Neuron (in vitro differentiated cells): ENCODE measurements around the gene ZNF79.

ENCODE experiments used
- H2AFZ ChIP-seq: one replicate; pipeline ENCODE4 v1.6.1; 2013; ENCODE audit warnings: low read depth, mild to moderate bottlenecking, inconsistent platforms, low read length, moderate library complexity
- H3K27me3 ChIP-seq: one replicate; pipeline ENCODE4 v1.6.1; 2013; ENCODE audit warnings: low read length; ENCODE audit not compliant: insufficient read depth
- H3K36me3 ChIP-seq: one replicate; pipeline ENCODE4 v1.6.1; 2013; ENCODE audit warnings: low read length; ENCODE audit not compliant: insufficient read depth
- H3K4me1 ChIP-seq: one replicate; pipeline ENCODE4 v1.6.1; 2013; ENCODE audit warnings: low read length; ENCODE audit not compliant: insufficient read depth
- H3K4me3 ChIP-seq: 2 replicates; pipeline ENCODE4 v1.5.1; 2013; ENCODE audit warnings: mild to moderate bottlenecking, low read length, moderate library complexity
- H3K9me3 ChIP-seq: one replicate; pipeline ENCODE4 v1.6.1; 2013; ENCODE audit warnings: low read length

The ZNF79 gene

GRCh38 chr9:127490535-127491230 lies 66.5 kb downstream of the ZNF79 start:
- Histone ChIP-seq H3K4me3 (no peak overlapping the region), H3K36me3 (peaks cover 24% of the 10 kb centered on the region), H3K27me3 (no peaks in the 10 kb centered on the region), H3K9me3 (no peaks in the 10 kb centered on the region), H3K4me1 (peaks cover 4% of the 10 kb centered on the region), H2AFZ (no peak overlapping the region)

GRCh38 chr9:127491516-127491915 lies 67.3 kb downstream of the ZNF79 start:
- Histone ChIP-seq H3K4me3 (no peak overlapping the region), H3K27me3 (no peaks in the 10 kb centered on the region), H3K4me1 (peaks cover 4% of the 10 kb centered on the region), H2AFZ (no peak overlapping the region), H3K36me3 (peaks cover 22% of the 10 kb centered on the region), H3K9me3 (no peaks in the 10 kb centered on the region)

- Histone ChIP-seq H3K36me3 (peaks cover 20% of the 10 kb centered on the region), H3K4me3 (no peak overlapping the region), H2AFZ (no peak overlapping the region), H3K27me3 (no peaks in the 10 kb centered on the region), H3K9me3 (no peaks in the 10 kb centered on the region), H3K4me1 (peaks cover 4% of the 10 kb centered on the region)
These were observed 68.4 kb downstream of the ZNF79 start for GRCh38 chr9:127492616-127493015.

GRCh38 chr9:127493592-127494303 lies 69.6 kb downstream of the ZNF79 start:
- Histone ChIP-seq H3K4me1 (peaks cover 4% of the 10 kb centered on the region), H3K9me3 (no peaks in the 10 kb centered on the region), H2AFZ (no peak overlapping the region), H3K4me3 (no peak overlapping the region), H3K36me3 (peaks cover 27% of the 10 kb centered on the region), H3K27me3 (no peaks in the 10 kb centered on the region)

- Histone ChIP-seq H3K4me3 (no peak overlapping the region), H3K27me3 (no peaks in the 10 kb centered on the region), H3K36me3 (peaks cover 27% of the 10 kb centered on the region), H3K9me3 (no peaks in the 10 kb centered on the region), H2AFZ (no peak overlapping the region), H3K4me1 (peaks cover 4% of the 10 kb centered on the region)
These were observed 70.1 kb downstream of the ZNF79 start for GRCh38 chr9:127494304-127494702.
